GM21529 (cell line): ENCODE measurements around the gene PROSER1.
"Not testable (repeated sequence)": the region's sequence is repeated elsewhere in the genome, so short reads cannot be mapped to it uniquely, and the experiment has no call there.

Experiments used
- ATAC-seq: cut with Tn5 transposase; IDR thresholded peaks from one replicate; pipeline ENCODE4 v1.9.1; 2021; ENCODE audit not compliant: unreplicated experiment

The PROSER1 gene

DNA sequence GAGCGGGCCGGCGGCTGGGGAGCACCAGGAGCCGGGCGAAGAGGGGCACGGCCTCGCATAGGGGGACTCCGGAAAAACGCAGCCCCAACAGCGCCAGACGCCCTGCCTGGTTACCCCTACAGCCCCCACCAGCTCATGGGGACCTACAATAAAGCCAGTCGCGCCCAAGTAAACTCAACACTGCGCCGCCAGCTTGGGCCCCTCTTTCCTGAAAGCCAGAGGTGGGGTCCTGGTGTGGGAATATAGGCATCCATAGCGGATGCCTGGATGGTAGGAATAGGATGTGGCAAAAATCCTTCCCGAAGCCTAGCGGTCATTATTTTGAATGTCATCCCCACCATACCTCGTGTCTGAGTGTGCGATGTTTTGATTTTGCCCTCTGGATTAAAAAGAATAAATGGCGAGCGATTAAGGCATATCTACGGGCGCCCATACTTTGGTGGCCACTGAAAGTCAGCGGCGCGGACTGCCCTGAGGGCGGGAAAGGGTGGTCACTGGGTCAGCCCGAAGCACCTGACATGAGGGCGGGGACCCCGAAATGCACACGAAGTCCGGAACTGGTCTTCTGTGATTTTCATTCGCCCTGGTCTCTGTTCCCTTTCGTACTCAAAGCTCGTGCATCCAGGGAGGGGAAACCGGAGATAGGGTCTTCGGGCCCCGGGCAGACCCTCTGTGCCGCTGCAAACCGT is at the start of gene PROSER1, which contains the start of gene NHLRC3:
Gene PROSER1, minus strand, starts transcription at position 210 of the 689 bp plus-strand sequence. CDS start 847 bp downstream, outside the sequence.
Gene NHLRC3, plus strand, starts transcription at position 577 of the 689 bp plus-strand sequence. CDS start 184 bp downstream, outside the sequence.
- peak; percentile 69 for ATAC-seq

DNA sequence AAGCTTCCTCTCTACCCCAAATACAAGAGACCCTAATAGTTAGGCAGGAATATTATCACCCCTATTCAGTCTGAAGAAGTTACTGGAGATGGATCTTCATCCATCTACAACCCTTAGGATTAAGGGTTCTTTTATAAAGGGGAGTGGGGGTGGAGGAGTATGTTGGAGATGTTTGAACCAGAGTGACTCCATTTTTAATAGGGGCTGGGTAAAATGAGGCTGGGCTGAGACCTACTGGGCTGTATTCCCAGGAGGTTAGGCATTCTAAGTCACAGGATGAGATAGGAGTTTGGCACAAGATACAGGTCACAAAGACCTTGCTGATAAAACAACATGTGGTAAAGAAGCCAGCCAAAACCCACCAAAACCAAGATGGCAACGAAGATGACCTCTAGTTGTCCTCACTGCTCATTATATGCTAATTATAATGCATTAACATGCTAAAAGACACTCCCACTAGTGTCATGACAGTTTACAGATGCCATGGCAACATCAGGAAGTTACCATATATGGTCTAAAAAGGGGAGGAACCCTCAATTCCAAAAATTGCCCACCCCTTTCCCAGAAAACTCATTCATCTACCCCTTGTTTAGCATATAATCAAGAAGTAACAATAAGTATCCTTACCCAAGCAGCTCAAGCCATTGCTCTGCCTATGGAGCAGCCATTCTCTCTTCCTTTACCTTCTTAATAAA is 48.5 kb upstream of the PROSER1 start:
- not testable (repeated sequence) for ATAC-seq

DNA sequence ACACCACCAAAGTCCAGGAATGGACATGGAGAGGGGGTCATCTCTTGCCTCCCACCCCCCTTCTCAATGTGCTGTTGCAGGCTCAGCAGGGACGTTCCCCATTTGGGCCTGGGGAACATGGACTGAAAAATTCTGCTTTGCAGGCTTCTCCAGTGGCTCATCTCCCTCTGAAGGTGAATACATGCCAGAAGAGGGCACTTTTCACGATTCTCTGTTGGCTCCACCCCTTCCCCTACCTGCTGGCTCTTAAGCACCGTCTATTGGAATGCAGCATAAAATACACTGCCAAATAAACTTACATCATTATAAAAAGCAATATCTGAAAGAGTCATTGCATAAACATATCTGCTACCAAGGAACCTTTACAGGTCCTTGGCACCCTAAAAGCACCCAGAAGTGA is 36.1 kb upstream of the PROSER1 start:
- ATAC-seq: no peak

DNA sequence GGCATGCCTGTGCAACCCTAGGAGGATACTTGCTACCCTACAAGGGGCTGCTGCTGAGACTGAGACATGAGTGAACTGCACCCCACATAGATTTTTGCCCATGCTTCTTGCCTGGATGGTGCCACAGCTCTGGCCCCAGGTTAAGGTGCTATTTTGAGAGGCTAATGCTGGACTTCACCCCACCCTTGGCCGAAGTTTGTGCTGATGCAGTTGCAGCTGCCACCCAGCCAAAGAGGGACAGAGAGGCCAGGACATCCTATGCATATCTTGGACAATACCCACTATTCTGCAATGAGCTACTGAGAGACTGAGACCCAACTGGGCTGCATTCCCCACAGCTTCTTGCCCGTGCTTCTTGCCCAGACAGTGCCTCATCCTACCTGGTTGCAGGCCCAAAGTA is 35.0 kb upstream of the PROSER1 start:
- ATAC-seq: no peak

DNA sequence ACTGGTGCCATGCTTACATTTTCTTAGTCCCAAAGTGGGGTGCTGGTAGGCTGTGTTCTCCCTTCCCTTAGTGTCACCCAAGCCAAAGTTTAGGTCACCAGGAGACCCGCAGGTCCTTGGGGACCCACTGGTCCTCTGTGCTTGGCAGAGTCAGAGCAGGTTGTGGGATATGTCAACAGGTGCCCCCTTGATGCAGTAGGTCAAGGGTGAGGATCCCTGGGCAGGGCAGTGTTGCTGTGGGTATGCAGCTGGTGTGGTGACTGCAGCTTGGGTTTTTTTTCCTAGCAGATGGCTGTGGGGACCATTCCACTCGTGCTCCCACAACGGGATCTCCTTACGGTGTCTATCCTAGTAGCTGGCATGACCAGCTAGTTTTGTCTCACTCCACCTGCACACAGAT is 24.1 kb upstream of the PROSER1 start:
- no peak for ATAC-seq

DNA sequence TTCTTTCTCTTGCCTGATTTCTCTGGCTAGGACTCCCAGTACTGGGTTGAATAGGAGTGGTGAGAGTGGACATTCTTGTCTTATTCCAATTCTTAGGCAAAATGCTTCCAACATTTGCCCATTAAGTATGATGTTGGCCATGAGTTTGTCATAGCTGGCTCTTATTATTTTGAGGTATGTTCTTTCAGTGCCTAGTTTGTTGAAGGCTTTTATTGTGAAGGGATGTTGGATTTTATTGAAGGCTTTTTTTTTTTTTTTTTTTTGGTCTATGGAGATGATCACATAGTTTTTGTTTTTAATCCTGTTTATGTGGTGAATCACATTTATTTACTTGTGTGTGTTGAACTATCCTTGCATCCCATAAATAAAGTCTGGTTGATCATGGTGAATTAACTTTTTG is 20.2 kb upstream of the PROSER1 start:
- no peak for ATAC-seq

DNA sequence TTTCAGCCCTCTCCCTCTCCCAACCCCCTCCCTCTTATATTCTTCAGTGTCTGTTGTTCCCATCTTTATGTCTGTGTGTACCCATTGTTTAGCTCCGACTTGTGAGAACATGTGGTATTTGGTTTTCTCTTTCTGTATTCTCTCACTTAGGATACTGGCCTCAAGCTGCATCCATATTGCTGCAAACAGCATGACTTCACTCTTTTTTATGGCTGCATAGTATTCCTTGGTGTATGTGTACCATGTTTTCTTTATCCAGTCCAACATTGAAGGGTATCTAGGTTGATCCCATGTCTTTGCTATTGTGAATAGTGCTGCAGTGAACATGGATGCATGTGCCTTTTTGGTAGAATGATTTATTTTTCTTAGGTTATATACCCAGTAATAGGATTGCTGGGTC is 18.1 kb upstream of the PROSER1 start:
- no peak for ATAC-seq

DNA sequence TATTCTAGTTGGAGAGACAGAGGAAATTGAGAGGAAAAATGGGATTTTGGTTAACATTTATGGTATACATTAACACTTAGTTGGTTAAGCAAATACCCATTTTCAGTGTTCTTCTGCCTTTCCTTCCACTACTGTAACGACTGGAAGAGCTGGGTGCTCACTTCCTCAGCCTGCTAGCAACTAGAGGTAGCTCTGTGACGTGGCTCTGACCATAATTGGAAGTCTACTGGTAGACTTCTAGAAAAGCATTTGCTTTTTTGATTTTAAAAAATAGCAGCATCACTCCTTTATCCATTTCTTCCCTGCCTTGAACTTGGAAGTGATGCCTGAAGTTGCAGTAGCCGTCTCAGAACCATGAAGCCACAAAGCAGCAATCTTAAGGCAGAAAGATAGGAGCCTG is 16.2 kb upstream of the PROSER1 start:
- ATAC-seq: no peak

DNA sequence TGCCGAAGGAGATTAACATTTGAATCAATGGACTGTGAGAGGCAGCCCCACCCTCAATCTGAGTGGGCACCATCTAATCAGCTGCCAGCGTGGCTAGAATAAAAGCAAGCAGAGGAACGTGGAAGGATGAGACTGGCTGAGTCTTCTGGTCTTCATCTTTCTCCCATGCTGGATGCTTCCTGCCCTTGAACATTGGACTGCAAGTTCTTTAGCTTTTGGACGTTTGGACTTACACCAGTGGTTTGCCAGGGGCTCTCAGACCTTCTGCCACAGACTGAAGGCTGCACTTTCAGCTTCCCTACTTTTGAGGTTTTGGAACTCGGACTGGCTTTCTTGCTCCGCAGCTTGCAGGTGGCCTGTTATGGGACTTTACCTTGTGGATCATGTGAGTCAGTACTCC is 15.1 kb upstream of the PROSER1 start:
- ATAC-seq: no peak

DNA sequence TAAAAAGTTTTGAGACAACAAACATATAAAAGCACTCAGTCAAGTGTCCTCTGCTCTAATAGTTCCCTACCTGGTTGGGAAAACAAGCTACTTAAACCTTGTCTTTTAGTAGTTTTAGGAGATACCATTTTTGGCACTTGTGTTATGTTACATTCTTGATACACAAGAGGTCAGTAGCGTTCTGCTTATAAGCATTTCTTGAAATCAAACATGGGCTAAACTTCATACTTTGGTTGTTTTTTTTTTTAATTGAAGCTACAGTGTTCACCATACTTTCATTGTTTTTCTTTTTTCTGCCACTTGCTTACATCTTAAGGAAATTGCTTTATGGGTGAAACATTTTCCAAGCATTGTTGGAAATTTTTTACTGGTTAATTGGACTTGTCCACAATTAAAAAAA is 13.3 kb upstream of the PROSER1 start:
- ATAC-seq: no peak

DNA sequence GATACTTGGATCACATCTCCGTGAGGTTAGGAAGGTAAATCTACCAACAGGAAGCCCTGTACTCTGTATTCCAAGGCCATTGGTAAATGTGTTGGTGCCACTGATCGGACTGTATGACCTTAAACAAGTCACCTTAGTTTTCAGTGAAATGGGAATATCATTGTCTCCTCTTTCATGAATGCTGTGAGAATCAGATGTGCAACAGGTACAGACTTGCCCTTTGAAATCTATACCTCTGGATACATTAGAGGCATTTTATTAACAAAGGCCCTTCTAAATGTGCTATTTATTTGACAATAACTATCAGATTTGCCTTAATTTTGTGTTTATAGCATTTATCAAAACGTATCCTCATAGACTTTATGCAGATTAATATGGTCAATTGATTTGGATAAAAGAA is 11.4 kb upstream of the PROSER1 start:
- ATAC-seq: no peak

DNA sequence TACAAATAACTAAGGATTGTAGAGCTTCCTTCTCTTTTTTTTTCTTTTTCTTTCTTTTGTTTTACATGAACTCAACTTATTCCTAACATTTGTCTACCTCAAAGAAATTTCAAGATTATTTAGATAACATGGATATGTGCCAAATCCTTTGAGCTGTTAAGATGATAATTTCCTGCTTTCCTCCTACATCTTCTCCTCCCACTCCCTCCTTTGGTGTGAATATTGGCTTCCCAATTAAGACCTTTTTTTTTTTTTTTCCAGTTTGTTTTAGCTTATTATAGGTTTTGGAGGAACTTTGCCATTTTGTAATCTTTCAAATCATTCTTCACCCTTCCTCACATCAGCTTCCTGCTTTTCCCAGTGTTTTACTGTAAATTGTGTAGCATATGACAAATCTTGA is 10.9 kb upstream of the PROSER1 start:
- no peak for ATAC-seq

DNA sequence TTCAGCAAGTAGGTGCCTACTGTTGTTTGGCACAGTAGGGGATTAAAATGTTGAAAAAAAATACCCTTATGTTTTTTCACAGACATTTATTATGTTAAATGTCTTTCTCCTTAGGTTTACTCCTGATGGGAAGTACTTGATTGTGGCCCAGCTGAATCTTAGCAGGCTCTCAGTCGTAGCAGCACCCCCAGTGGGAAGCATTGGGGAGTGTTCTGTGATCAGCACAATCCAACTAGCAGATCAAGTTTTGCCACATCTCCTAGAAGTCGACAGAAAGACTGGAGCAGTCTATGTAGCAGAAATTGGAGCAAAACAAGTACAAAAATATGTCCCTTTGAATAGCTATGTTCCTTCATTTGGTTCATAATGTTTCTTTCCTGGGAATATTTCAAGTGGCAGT is 9.7 kb upstream of the PROSER1 start:
- no peak for ATAC-seq

DNA sequence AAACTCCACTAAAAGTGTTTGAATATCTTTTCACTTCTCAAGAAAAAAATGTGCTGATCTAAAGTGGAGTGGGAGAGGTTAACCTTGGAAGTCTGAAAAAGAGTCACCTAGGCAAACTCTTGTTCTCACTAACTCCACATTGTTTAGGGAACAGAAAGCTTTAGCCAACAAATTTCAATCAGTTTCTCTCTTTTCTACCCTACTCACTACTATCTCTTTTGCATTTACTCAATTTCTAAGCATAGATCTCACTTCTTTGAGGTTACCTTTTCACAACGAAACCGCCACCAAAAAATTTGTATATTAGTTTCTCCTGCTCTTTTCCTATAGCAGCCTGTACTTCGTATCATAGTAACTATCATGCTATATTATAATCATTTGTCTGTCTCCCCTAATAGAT is 6.6 kb upstream of the PROSER1 start:
- peak; percentile 88 for ATAC-seq

DNA sequence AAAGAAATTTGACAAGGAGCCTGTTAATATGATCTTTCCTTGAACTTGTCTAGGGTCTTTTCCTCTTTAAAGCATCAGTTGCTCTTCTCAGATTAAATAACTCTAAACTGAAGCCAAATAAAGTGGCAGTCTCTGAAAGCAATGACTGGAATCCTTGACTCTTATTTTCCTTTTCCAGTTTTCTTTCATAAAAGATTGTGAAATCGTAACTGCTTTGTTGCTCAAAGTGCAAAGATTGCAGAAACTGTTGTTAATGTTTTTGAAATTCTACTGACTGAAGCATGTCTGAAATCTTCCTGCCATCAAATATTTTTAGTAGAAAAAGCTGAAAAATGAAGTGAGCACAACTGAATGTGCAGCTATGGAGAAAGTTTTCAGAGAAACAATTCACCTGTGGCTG is 2.3 kb upstream of the PROSER1 start:
- ATAC-seq: no peak

DNA sequence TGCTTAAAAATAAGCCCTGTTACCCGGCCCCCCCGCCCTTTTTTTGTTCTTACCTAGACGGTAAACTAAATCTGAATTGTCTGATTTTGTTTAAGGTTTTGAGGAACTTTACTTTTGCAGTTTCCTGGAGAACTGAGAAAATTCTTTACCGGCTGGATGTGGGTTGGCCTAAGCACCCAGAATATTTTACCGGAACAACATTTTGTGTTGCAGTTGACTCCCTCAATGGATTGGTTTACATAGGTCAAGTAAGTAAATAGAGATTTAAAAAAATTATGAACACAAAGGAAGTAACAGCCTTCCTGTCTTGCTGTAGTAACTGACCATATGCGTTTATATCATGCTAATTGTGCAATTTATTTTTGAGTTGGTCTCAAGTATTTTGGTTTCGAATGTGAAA is 1.2 kb upstream of the PROSER1 start:
- no peak for ATAC-seq

DNA sequence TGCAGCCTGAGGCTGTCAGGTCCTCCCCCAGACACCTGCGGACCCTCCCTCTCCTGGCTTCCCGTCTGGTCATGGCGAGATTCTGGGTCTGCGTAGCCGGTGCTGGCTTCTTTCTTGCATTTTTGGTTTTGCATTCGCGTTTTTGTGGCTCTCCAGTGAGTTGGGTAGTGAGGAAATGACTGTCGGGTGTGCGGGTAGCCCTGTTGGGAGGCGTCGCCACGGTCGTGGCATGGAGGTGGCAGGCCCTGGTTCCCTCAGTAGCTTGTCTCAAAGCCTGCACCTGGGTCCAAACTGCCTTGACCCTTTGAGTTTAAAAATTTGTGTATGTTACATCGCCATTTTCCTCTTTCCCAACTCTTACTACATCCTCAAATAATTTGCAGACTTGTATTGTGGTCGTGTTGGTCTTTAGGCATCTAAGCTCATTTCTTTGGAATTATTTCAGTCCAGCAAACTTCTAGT is 711 bp upstream of the PROSER1 start:
- ATAC-seq: peak; percentile 29

DNA sequence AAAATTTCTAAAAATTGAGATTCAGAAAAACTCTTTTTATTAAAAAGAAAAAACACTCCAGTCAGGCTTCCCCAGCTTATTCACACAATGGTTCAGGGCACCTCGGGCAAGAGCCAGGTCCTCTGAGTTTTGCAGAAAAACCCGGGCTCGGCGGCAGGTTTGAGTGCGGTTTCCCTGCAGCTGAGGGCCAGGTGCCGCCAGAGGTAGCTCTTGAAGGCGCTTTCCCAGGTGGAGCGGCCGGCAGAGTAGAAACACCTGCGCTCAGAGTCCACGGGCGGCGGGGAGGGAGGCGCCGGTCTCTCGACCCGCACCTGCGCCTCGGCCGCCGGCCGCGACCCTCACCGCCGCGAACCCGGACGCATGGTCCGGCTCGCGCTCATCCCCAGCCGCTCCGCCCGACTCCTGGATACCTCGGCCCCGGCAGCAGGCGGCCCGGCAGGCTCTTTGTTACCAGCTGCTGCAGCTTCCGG is 444 bp downstream of the PROSER1 start:
- peak; percentile 28 for ATAC-seq

DNA sequence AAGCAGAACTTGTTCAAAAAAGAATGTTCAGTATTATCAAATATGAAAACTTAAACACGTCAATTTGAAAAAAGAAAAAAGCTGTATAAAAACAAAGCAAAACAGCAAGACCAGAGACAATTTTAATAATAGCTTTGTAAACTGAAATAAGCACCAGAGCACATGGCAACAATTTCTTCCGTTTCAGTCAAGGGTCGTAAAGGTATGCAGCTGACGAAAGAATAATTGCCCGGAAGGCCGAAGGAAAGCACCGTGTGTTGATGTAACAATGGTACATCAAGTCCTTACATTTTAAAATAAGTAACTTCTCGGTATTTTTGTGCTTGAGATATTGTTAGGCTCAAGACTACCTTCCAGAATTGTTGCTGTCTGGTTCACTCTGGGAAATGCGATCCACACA is 1.7 kb downstream of the PROSER1 start:
- ATAC-seq: peak; percentile 16

DNA sequence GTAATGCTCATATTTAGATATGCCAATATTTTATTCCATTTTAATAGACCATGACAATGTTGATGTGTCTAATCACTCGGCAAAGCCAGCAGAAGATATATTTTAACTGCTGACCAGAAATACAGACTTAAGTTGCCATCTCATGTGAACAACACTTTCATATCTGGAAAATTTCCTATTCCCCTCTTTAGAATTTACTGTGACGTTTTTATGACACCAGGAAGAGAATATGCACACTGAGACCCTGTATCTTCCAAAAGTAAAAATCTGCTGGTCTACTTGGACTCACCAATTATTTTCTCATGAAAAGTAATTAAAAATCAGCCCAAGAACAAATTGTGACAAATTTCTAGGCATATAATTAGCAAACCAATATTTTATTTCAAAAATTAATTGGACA is 2.1 kb downstream of the PROSER1 start:
- no peak for ATAC-seq

DNA sequence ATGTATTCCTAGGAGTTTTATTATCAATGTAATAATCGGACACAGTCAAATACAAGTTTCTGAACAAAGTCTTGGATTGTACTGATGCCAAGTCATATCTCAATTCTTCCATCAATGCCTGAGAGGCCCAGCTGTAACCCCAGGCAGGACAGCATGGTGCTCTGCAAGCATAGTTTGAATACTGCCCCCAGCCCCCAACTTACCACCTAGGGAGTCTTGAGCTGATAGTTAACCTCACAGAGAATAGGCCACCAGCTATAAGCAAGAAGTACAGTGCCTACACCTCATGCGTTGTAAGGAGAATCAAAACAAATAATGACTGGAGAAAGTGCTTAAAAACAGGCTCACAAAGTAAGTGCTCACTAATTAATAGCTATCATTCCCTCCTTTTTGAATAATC is 2.7 kb downstream of the PROSER1 start:
- no peak for ATAC-seq

DNA sequence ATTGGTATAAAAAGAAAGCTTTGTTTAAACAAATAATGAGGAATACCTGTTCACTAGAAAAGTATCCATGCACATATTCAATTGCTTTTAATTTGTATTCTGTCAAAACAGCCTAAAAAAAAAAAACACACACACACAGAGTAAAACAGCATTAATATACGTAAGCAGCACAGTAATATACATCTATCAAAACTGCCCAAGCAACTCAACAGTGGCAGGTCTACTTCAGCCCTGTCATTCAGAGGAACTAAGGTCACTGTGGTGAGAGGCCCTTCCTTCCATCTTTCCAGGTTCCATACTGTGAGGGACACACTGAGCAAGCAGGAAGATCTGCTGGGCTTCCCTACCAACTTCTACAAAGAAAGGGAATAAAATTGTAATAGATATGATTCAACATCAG is 3.8 kb downstream of the PROSER1 start:
- no peak for ATAC-seq
